SK-N-SH treated with all-trans-retinoic acid at 6 μM for 48 hours (cell line): ENCODE results near the gene CHRNA5.

Experiments used
- BACH2 ChIP-seq: fragments of 250-450 bp; sonication (Bioruptor Pico); IDR thresholded peaks from 2 replicates; pipeline ENCODE4 v1.9.0; 2021; ENCODE audit warnings: mild to moderate bottlenecking, borderline replicate concordance
- ESRRG ChIP-seq: fragments of 250-450 bp; sonication (Bioruptor Pico); IDR thresholded peaks from 2 replicates; pipeline ENCODE4 v1.6.1; 2021; ENCODE audit warnings: mild to moderate bottlenecking
- GLIS3 ChIP-seq: fragments of 250-450 bp; sonication (Bioruptor Pico); IDR thresholded peaks from 2 replicates; pipeline ENCODE4 v1.5.0; 2020; ENCODE audit warnings: mild to moderate bottlenecking, moderate library complexity
- RARB ChIP-seq: fragments of 250-450 bp; sonication (Bioruptor Pico); IDR thresholded peaks from 2 replicates; pipeline ENCODE4 v1.8.0; 2021; ENCODE audit warnings: mild to moderate bottlenecking, moderate library complexity
- ZC3H10 ChIP-seq: fragments of 250-450 bp; sonication (Bioruptor Pico); IDR thresholded peaks from 2 replicates; pipeline ENCODE4 v1.5.1; 2021; ENCODE audit warnings: mild to moderate bottlenecking, moderate library complexity
- ZNF8 ChIP-seq: fragments of 450-650 bp; formaldehyde crosslinking; IDR thresholded peaks from 2 replicates; pipeline ENCODE4 v1.5.0; 2020; ENCODE audit warnings: mild to moderate bottlenecking, moderate library complexity
- TF ChIP-seq, protein P1 (sequence below): fragments of 250-450 bp; sonication (Bioruptor Pico); IDR thresholded peaks from 2 replicates; pipeline ENCODE4 v1.8.0; 2020; ENCODE audit warnings: mild to moderate bottlenecking, moderate library complexity, borderline replicate concordance
- TF ChIP-seq, protein P2 (sequence below): fragments of 250-450 bp; sonication (Bioruptor Pico); IDR thresholded peaks from 2 replicates; pipeline ENCODE4 v1.5.1; 2020; ENCODE audit warnings: low read depth, mild to moderate bottlenecking, moderate library complexity

DNA sequence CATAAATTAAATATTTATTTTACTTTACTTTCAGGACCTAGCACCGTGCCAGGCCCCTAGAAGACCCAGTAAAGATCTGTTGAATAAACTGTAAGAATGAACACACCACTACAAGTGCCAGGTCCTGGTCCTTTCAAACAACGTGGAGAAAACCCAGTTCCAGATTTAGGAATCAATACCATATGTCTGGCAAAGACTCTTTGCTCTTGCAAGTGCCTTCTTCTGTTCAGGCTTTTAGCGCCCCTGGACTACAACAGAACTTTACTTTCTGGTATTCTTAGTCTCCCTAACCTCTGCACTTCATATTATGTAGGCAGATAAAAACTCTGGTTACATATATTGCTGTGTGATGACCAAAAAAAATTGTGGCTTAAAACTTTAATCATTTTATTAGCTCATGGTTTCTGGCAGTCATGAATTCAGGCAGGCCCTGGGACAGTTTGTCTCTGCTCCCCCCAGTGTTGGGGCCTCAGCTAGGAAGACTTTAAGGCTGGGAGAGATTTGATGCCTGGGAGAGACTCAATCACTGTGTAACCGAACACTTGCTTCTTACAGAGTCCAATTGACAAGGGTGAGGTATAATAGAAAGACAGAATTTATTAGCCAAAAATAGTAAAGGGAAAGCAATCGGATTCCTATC is 27.9 kb upstream of the CHRNA5 start:
- TF ChIP-seq ZC3H10 (no peak), GLIS3 (CRISPR knock-in tag) (no peak), BACH2 (no peak), ZNF8 (CRISPR knock-in tag) (no peak), ESRRG (no peak), RARB (CRISPR knock-in tag) (no peak)
- TF ChIP-seq, protein P1, sequence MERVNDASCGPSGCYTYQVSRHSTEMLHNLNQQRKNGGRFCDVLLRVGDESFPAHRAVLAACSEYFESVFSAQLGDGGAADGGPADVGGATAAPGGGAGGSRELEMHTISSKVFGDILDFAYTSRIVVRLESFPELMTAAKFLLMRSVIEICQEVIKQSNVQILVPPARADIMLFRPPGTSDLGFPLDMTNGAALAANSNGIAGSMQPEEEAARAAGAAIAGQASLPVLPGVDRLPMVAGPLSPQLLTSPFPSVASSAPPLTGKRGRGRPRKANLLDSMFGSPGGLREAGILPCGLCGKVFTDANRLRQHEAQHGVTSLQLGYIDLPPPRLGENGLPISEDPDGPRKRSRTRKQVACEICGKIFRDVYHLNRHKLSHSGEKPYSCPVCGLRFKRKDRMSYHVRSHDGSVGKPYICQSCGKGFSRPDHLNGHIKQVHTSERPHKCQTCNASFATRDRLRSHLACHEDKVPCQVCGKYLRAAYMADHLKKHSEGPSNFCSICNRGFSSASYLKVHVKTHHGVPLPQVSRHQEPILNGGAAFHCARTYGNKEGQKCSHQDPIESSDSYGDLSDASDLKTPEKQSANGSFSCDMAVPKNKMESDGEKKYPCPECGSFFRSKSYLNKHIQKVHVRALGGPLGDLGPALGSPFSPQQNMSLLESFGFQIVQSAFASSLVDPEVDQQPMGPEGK (CRISPR knock-in tag), result no peak
- TF ChIP-seq, protein P2, sequence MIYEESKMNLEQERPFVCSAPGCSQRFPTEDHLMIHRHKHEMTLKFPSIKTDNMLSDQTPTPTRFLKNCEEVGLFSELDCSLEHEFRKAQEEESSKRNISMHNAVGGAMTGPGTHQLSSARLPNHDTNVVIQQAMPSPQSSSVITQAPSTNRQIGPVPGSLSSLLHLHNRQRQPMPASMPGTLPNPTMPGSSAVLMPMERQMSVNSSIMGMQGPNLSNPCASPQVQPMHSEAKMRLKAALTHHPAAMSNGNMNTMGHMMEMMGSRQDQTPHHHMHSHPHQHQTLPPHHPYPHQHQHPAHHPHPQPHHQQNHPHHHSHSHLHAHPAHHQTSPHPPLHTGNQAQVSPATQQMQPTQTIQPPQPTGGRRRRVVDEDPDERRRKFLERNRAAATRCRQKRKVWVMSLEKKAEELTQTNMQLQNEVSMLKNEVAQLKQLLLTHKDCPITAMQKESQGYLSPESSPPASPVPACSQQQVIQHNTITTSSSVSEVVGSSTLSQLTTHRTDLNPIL (CRISPR knock-in tag), result no peak
